Stimulated activated CD8-positive, alpha-beta memory T cell treated with anti-CD3 and anti-CD28 coated beads, Interleukin-2, amount 100 ng/mL, for 1 hour (primary cell): ENCODE measurements around the gene GNB3.
"Not testable (repeated sequence)": the region's sequence is repeated elsewhere in the genome, so short reads cannot be mapped to it uniquely, and the experiment has no call there.

ENCODE experiments used
- DNase-seq, 2 donors: peaks; one replicate each; pipeline ENCODE4 v3.0.0-alpha.2; 2020; ENCODE audit warnings: low read depth in 2 of 2

The GNB3 gene

GRCh38 chr12:6883252-6883651, 42.5 kb downstream of the GNB3 start:
- no peak for DNase-seq

- DNase-seq = no peak
These were observed 43.0 kb downstream of the GNB3 start for GRCh38 chr12:6883683-6884082.

GRCh38 chr12:6884539-6884938, 43.8 kb downstream of the GNB3 start:
- no peak for DNase-seq

GRCh38 chr12:6886206-6886999, 45.7 kb downstream of the GNB3 start:
- DNase-seq = not testable (repeated sequence)

- DNase-seq = no peak
These were observed 46.7 kb downstream of the GNB3 start for GRCh38 chr12:6887460-6887859.

GRCh38 chr12:6888360-6888759, 47.6 kb downstream of the GNB3 start:
- no peak for DNase-seq

GRCh38 chr12:6888794-6889193, 48.1 kb downstream of the GNB3 start:
- not testable (repeated sequence) for DNase-seq

- DNase-seq = not testable (repeated sequence)
These were observed 49.2 kb downstream of the GNB3 start for GRCh38 chr12:6889775-6890573.

- DNase-seq = peak; percentile 97 to 99
These were observed 50.3 kb downstream of the GNB3 start for GRCh38 chr12:6890789-6891645.

- DNase-seq = no peak
These were observed 50.9 kb downstream of the GNB3 start for GRCh38 chr12:6891646-6892001.

- not testable (repeated sequence) for DNase-seq
These were observed 52.0 kb downstream of the GNB3 start for GRCh38 chr12:6892683-6893082.

- DNase-seq = no peak
These were observed 53.6 kb downstream of the GNB3 start for GRCh38 chr12:6894321-6894720.
